Esophagus squamous epithelium (tissue), 5 donors: ENCODE results near the gene GRIN2C. TPM values are rescaled to one million over a fixed set of nuclear protein-coding genes. Genes with fewer than 3 reads are reported as not detected.
A peak's percentile ranks its signal among the peaks of the same experiment; 100 is the strongest.

ENCODE experiments used
- DNase-seq: peaks from one replicate; lab custom pipeline; 2025; lab: John Stamatoyannopoulos, UW
- H3K27ac ChIP-seq, 4 donors: fragments of 200-600 bp; sonication (generic); one replicate each; pipeline ENCODE4 v1.5.1; 2016 to 2019; ENCODE audit warnings: mild to moderate bottlenecking in 1 of 4
- H3K27me3 ChIP-seq, 4 donors: fragments of 200-600 bp; sonication (generic); 1 replicate in 3 of 4; 2 replicates in 1 of 4; pipeline versions ENCODE4 v1.5.1 to v1.6.0; 2017 to 2021; ENCODE audit warnings: antibody characterized with exemption in 1 of 4
- H3K36me3 ChIP-seq, 3 donors: fragments of 200-600 bp; sonication (generic); one replicate each; pipeline ENCODE4 v1.5.1; 2016 to 2019
- H3K4me1 ChIP-seq, 3 donors: fragments of 200-600 bp; sonication (generic); one replicate each; pipeline ENCODE4 v1.5.1; 2017 to 2019
- H3K4me3 ChIP-seq, 4 donors: fragments of 200-600 bp; sonication (generic); 1 replicate in 3 of 4; 2 replicates in 1 of 4; pipeline ENCODE4 v1.5.1; 2016 to 2019; ENCODE audit warnings: mild to moderate bottlenecking in 2 of 4, moderate library complexity in 1 of 4
- H3K9me3 ChIP-seq, 3 donors: fragments of 200-600 bp; sonication (generic); one replicate each; pipeline ENCODE4 v1.5.1; 2016 to 2019
- CTCF ChIP-seq, 6 experiments: fragments of 450-650 bp in 4 of 6; fragments of 200-600 bp in 2 of 6; sonication (generic) in 2 of 6; IDR thresholded peaks; one replicate each; pipeline ENCODE4 v1.5.1; 2016 to 2019; ENCODE audit warnings: antibody characterized with exemption in 6 of 6, mild to moderate bottlenecking in 4 of 6, moderate library complexity in 4 of 6
- POLR2A ChIP-seq, 4 donors: fragments of 450-650 bp; IDR thresholded peaks; one replicate each; pipeline ENCODE4 v1.6.1; 2017; ENCODE audit warnings: antibody characterized with exemption in 4 of 4, mild to moderate bottlenecking in 4 of 4, moderate library complexity in 3 of 4
- WGBS, 2 donors: methylation state at CpG; one replicate each; pipeline ENCODE4 v1.1.5; 2018; 5-methylcytosine and 5-hydroxymethylcytosine counted together
- intact Hi-C: fragments of 100-400 bp; cut with DNase I; formaldehyde crosslinking; loops from one replicate; pipeline ENCODE4 v1.15.0; 2022
- total RNA-seq, 4 donors: library from RNA; depleted of rRNA; stranded (reverse); fragments of >200 nt; gene quantifications; one replicate each; pipeline ENCODE4 v1.1.0, GENCODE V29; 2016
- donor health status: DM: yes; HTN: yes; CAD: no.

Gene GRIN2C
- total RNA-seq, 4 donors from 2014 or later: 0.13 to 4.6 (median 0.19) TPM; not detected in 1

GRCh38 chr17:74873874-74874614 lies 14.4 kb upstream of the GRIN2C start:
- intact Hi-C loops: no loop called here
- Histone ChIP-seq H3K4me1 (peaks cover 14 to 47% (median 26%) of the 10 kb centered on the region in 3 donors), H3K9me3 (no peaks in the 10 kb centered on the region), H3K27ac (peak overlapping the region; percentile 91 to 94 (median 92)), H3K4me3 (peak overlapping the region; percentile 65 to 83 (median 74)), H3K27me3 (peaks cover 0 to 5% (median 0%) of the 10 kb centered on the region in 4 donors), H3K36me3 (peaks cover 0 to 5% (median 0%) of the 10 kb centered on the region in 3 donors)
- DNase-seq: no peak
- 55 to 57% methylated on average over 6 of the region's 6 CpGs for WGBS, 2 donors
- no peak for TF ChIP-seq CTCF (IDR thresholded peaks at IDR 0.05)
- TF ChIP-seq POLR2A (IDR thresholded peaks at IDR 0.05): no peak

GRCh38 chr17:74873037-74873873 lies 13.6 kb upstream of the GRIN2C start:
- Histone ChIP-seq H3K27ac (peak overlapping the region; percentile 91 to 94 (median 92)), H3K36me3 (peaks cover 0 to 5% (median 0%) of the 10 kb centered on the region in 3 donors), H3K4me1 (peaks cover 14 to 41% (median 24%) of the 10 kb centered on the region in 3 donors), H3K27me3 (peaks cover 0 to 5% (median 0%) of the 10 kb centered on the region in 4 donors), H3K9me3 (no peaks in the 10 kb centered on the region), H3K4me3 (peak overlapping the region; percentile 65 to 83 (median 74))
- 0 to 1% methylated on average over 12 to 28 of the region's 55 CpGs for WGBS, 2 donors
- intact Hi-C loops: no loop called here
- DNase-seq: peak; percentile 98
- TF ChIP-seq CTCF (IDR thresholded peaks at IDR 0.05): peak in 1 of 6 experiments; percentile 7
- TF ChIP-seq POLR2A (IDR thresholded peaks at IDR 0.05): peak in 3 of 4 donors; percentile 88 to 97 (median 96)

- H3K27me3 ChIP-seq: no peaks in the 10 kb centered on the region
- peak within 1 kb of the TSS; percentile 91 to 94 (median 92) for H3K27ac ChIP-seq
- no peak for DNase-seq
- TF ChIP-seq CTCF (IDR thresholded peaks at IDR 0.05) (peak in 2 of 6 experiments; percentile 4 to 17), POLR2A (IDR thresholded peaks at IDR 0.05) (peak in 2 of 4 donors; percentile 77 to 84)
- H3K9me3 ChIP-seq: no peaks in the 10 kb centered on the region
- 10 to 13% methylated on average over 18 to 21 of the region's 38 CpGs for WGBS, 2 donors
- H3K4me1 ChIP-seq: peaks cover 8 to 33% (median 18%) of the 10 kb centered on the region in 3 donors
- H3K36me3 ChIP-seq: peaks cover 0 to 5% (median 0%) of the 10 kb centered on the region in 3 donors
- intact Hi-C loops: no loop called here
- H3K4me3 ChIP-seq: peak within 1 kb of the TSS; percentile 65 to 83 (median 74)
Measured at GRCh38 chr17:74872313-74873036, 12.8 kb upstream of the GRIN2C start, which contains the start of gene FDXR. Gene FDXR, minus strand, starts transcription at chr17:74872994. Its CDS starts 50 bp downstream, at chr17:74872944.

GRCh38 chr17:74871356-74872076 lies 11.8 kb upstream of the GRIN2C start:
- peak overlapping the region in 2 of 4 donors; percentile 65 to 79 for H3K4me3 ChIP-seq
- no peaks in the 10 kb centered on the region for H3K27me3 ChIP-seq
- intact Hi-C loops: no loop called here
- H3K9me3 ChIP-seq: no peaks in the 10 kb centered on the region
- no peak for DNase-seq
- TF ChIP-seq CTCF (IDR thresholded peaks at IDR 0.05) (no peak), POLR2A (IDR thresholded peaks at IDR 0.05) (no peak)
- H3K27ac ChIP-seq: no peak overlapping the region
- WGBS, 2 donors: 79 to 82% methylated on average over 10 of the region's 11 CpGs
- H3K36me3 ChIP-seq: peaks cover 0 to 5% (median 0%) of the 10 kb centered on the region in 3 donors
- peaks cover 7 to 28% (median 18%) of the 10 kb centered on the region in 3 donors for H3K4me1 ChIP-seq
